IPS-11a (cell line): ENCODE data around the gene IQCN.

Experiments used
- H3K4me3 ChIP-seq: one replicate; pipeline ENCODE4 v1.5.1; 2013; ENCODE audit warnings: low read depth, low read length, control low read depth

IQCN gene

GRCh38 chr19:18239303-18239702, 34.9 kb downstream of the IQCN start:
- H3K4me3 ChIP-seq = no peak overlapping the region

GRCh38 chr19:18234194-18234593, 40.1 kb downstream of the IQCN start:
- no peak overlapping the region for H3K4me3 ChIP-seq

- no peak overlapping the region for H3K4me3 ChIP-seq
Observed at GRCh38 chr19:18233224-18233825, 40.9 kb downstream of the IQCN start.

GRCh38 chr19:18232540-18233223, 41.6 kb downstream of the IQCN start:
- peak overlapping the region; percentile 54 for H3K4me3 ChIP-seq

- H3K4me3 ChIP-seq = no peak overlapping the region
Observed at GRCh38 chr19:18231775-18232174, 42.5 kb downstream of the IQCN start.

DNA sequence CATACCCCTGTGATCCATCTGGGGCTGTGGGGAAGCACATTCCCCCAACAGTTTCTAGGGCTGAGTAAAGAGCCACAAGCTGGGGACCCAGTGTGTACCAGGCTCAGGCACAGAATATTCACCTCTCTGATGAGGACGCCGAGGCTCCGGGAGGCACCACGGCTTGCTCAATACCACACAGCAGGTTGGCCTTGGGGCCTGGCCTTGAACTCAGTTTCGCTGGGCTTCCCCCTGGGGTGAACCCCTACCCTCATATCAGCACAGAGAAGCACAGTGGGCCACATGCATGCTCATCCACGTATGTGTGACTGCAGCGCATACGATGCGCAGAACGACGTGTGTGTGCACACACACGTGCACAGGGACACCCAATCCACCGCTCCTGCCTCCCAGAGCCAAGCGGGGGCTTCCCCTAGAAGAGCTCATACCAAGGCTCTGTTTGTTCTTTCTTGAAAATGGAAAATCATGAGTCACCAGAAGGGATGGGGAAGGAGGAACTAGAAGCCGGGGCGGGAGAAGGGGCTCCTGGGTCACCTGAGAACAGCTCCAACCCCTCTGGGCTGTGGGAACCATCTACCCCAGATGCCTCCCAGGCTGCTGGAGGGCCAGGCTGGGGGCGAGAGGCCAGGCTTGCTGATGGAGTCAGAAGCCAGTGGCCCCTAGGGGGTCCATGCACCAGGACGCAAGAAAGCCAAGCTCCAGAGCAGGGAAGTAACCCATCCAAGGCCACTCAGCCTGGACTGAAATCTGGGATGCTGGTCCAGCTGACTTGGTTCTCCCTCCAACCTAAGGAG, 43.1 kb downstream of the IQCN start:
- H3K4me3 ChIP-seq = no peak overlapping the region

DNA sequence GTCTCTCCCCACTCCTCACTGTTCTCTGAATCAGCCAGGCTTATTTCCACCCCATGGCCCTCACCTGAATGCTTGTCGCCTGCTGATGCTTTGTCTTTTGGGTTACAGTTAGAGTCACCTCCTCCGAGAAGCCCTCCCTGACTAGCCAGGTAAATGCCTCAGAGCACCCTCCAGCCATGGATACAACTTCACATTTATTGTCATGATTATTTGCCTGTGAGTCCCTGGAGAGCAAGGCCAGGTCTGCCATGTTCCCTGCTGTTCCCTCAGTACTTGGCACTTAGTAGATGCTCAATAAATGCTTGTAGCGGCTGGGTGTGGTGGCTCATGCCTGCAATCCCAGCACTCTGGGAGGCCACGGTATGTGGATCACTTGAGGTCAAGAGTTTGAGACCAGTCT, 44.3 kb downstream of the IQCN start:
- H3K4me3 ChIP-seq = no peak overlapping the region

GRCh38 chr19:18229474-18229873, 44.8 kb downstream of the IQCN start:
- no peak overlapping the region for H3K4me3 ChIP-seq

DNA sequence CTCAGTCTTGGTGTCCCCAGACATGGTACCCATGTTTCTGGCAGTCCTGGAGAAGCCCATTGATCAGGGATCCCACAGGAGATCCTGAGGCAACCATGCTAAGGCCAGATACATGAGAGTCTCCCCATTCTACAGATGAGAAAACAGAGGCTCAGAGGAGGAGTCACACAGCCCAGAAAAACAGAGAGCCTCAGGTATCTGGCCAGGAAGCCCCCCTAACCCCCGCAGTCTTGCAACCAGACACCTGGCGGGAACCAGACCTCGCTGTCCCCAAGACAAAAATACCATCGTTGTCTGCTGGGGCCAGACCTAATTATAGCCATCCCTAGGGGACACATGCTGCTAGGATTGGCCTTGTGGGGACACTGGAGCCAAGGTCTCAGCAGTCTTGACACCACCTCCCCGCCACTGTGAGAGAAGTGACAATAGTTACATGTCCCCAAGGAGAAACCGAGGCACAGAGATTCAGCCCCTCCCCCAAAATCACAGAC, 46.4 kb downstream of the IQCN start:
- H3K4me3 ChIP-seq = no peak overlapping the region

GRCh38 chr19:18226956-18227780, 47.1 kb downstream of the IQCN start:
- no peak overlapping the region for H3K4me3 ChIP-seq

DNA sequence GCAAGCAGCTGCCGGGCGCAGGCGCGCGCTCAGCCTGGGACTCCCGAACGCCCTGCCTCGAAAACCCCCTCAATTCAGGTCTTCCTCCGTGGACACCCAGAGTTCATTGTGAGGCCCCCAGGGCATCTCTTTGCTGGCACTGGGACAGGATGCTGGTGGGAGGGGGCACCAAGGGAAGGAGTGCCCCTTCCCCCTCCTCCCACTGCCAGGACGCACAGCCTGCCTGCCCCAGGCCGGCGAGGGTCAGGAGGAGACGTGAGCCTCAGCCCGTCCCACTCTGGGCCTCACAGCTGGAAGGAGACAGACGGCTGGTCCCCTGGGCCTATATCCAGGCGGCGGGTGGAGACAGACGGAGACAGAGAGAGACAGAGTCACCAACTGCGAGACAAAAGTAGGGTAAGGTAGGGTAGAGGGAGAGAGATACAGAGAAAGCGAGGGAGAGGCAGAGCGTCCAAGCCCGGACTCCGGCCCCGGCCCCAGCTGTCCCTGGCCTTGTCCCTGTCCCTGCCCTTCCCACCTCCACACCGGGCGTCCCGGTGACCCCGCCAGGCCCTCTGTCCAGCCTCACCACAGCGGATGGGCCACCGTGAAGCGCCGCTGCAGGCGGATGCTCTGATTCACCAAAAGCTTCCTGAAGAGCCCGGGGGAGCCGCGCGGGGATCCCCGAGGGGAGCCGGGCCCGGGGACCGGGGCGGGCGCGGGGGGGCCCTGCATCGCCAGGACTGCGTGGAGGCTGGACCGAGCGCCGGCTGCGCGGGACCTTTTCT, 48.4 kb downstream of the IQCN start, which contains the start of gene PDE4C:
Gene PDE4C, minus strand, starts transcription at position 737 of the 767 bp plus-strand sequence. Its CDS starts 23 bp downstream, at position 714.
- H3K4me3 ChIP-seq = peak within 1 kb of the TSS; percentile 13

DNA sequence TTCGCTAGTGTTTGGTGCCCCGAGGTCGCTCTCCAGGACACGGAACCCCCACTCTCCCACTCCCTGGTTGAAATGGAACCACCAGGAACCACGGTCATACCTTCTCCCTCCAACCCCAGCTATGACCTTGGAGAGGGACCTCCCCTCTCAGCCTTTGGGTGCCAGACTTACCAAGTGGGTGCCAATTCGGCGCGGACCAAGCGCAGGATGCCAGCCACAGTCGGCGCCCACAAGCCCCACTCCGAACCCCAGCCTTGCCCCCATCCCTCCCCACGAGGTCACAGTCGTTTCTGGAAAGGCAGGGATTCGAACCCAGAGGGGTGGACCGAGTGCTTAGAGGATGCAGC, 48.9 kb downstream of the IQCN start:
- peak overlapping the region; percentile 13 for H3K4me3 ChIP-seq

DNA sequence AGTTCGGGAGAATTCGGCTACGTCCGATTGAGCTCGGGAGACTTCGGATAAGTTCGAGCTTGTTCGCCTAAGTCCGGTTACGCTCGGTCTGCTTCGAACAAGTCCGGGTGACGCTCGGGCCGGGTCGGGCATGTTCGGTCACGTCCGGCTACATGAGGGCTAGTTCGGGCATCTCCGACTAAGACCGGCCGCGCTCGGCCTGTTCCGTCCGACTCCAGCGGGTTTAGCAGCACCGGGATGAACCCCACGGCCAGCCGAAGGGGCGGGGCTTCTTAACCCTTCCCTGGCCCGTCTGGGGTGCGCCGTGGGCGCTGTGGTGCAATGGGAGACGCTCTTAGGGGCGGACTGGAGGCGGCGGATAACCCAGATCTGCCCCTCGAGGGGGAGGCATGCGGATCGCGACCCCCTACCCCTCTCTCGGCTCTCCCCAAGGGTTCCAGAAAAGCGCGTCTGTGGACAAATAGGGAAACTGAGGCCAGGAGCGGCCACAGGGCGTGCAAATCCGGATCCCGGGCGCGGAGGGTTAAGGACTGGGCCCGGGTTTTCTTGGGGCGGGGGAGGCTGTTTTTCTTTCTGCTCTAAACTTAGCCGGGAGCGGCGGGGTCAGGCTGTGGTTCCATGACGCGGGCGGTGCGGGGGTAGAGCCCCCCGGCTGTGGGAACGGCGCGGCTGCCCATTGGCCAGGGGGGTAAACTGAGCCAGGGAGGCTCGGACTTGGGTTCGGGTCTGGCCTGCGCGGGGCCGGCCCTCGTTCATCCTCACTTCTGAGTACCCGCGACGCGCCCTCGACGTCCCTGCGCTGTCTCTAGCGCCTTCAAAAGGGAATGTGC, 49.5 kb downstream of the IQCN start:
- peak overlapping the region; percentile 75 for H3K4me3 ChIP-seq

DNA sequence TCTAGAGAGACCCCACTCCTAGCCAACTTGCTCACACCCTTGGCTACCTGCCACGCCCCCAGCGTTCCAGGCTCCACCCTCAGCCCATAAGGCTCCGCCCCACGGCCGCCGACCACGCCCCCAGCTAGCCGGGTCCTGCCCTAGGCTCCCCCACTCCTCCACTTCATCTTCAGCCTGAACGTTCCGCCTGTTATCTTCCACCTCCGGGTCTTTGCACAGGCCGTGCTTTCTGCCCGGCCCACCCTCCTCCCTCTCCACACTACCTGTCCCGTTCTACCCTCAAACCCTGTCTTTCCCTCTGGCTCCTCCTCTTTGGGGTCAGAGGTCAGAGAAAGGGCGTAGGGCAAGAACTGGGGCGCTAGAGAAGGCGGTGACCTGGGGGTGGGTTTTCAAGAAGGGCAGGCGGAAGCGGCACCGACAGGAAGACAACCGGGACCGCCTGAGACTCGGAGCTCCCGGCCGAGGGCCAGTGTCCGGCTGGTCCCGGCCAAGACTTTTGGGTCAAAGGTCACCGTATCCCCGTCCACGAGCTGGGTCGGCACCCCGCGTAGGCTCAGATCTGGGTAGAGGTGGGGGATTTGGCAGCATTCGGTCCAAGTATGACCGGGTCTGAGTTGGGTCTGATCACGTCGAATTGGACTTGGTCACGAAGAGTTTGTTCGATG, 50.3 kb downstream of the IQCN start:
- H3K4me3 ChIP-seq = peak overlapping the region; percentile 75

DNA sequence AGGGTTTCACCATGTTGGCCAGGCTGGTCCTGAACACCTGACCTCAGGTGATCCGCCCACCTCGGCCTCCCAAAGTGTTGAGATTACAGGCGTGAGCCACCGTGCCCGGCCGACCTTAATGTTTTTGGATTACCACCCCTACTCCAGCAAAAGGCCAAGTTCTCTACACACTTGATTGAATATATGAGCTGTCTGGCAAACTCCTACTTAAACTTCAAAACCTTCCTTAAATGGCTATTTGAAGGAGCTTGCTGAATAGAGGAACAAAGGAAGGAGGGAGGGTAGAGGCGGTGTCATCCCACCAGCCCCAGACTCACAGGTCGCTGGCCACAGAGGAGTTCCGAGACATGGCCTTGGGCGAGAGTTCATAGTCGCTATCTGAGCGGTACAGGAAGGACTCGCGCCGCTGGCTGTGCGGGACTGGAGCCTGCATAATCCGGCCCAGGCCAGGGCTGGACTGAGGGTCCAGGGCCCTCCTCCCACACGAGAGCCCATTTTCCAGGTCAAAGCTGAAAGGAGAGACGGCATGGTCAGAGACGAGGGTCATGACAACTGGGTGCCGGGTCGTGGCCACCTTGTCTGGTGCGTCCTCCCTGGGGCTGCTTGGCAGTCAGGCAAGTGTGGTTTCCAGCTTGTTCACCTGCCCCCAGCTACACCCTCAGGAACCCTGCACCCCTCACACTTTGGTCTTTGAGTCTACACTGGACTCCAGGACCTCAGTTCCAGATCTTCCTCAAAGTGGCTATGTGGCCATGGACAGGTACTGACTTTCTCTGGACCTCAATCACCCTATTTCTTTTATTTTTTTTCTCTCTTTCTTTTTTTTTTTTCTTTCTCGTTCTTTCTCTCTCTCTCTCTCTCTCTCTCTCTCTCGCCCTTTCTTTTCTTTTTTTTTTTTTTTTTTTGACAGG, 52.2 kb downstream of the IQCN start:
- H3K4me3 ChIP-seq = no peak overlapping the region

DNA sequence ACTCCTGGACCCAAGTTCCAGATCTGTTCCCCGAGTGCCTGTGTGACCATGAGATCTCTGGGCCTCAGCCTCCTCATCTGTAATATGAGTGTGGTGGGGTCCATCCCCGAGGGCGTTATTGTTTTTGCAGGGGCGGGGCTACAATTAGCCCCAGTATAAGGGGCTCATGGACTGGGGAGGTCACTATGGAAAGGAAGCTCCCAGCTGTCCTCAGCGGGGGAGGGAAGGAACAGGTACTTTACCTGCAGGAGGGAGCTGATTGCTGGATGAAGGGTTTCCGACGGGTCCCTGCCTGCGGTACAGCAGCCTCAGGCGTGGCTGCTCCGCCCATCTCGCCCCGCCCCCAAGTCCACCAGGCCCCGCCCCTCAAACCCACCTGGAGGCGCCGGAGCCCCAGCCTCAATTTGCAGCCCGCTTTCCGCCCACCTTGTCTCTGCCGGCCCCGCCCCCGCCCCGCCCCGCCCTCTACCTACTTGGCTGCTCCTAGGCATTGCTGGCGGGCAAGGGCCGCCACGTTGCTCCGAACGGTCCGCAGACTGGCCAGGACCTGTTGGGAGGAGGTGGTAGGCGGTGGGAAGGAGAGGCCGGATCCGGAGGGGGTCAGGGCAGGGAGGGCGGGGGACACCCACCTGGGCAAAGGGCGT, 53.5 kb downstream of the IQCN start:
- H3K4me3 ChIP-seq = peak overlapping the region; percentile 4

GRCh38 chr19:18219911-18220631, 54.2 kb downstream of the IQCN start:
- H3K4me3 ChIP-seq = no peak overlapping the region
